Neural crest cell (in vitro differentiated cells): ENCODE data around the gene SORCS2. TPM values are rescaled to one million over a fixed set of nuclear protein-coding genes. Genes with fewer than 3 reads are reported as not detected.

ENCODE experiments used
- DNase-seq: peaks from one replicate; pipeline ENCODE4 v3.0.0; 2021; ENCODE audit warnings: low read depth, mixed read lengths, low spot score
- H3K27ac Mint-ChIP-seq: one replicate; pipeline ENCODE4 v1.8.0; 2021; ENCODE audit warnings: mild to moderate bottlenecking, mixed read lengths; ENCODE audit not compliant: unreplicated experiment
- H3K27me3 Mint-ChIP-seq: 2 replicates; pipeline ENCODE4 v1.8.0; 2021; ENCODE audit warnings: low read depth, mild to moderate bottlenecking, mixed read lengths
- H3K36me3 Mint-ChIP-seq: 2 replicates; pipeline ENCODE4 v1.8.0; 2021; ENCODE audit warnings: low read depth, mild to moderate bottlenecking, mixed read lengths
- H3K4me1 Mint-ChIP-seq: 2 replicates; pipeline ENCODE4 v1.8.0; 2021; ENCODE audit warnings: mixed read lengths
- H3K4me3 Mint-ChIP-seq: one replicate; pipeline ENCODE4 v1.8.0; 2021; ENCODE audit warnings: mild to moderate bottlenecking, mixed read lengths
- H3K9me3 Mint-ChIP-seq: 2 replicates; pipeline ENCODE4 v1.8.0; 2021; ENCODE audit warnings: mixed read lengths
- CTCF ChIP-seq: fragments of 200-600 bp; sonication (generic); conservative IDR thresholded peaks from 2 replicates; pipeline ENCODE4 v1.5.0; 2021; ENCODE audit warnings: antibody characterized with exemption, mild to moderate bottlenecking
- total RNA-seq: library from RNA; stranded (reverse); gene quantifications from 2 replicates; pipeline ENCODE4 v1.2.1, GENCODE V29; 2021

SORCS2 gene
- total RNA-seq, 1 donor from 2014 or later = 1.1 TPM

DNA sequence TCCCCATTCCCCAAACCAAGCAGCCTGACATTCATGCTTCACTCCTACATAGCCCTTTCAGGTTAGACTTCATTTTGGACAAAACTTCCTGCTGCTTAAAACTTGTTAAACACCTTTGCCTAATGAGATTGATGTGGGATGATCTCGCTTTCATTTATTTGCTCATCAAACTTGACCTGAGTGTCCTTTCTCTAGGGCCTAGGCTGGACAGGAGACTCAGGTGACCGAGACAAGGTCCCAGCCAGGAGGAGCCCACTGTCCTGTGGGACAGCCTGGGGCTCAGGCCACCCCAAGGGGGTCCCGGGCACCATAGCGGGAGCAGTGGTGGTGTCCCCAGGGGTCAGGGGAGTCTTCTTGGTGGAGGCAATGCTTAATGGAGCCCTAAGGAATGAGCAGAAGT lies 266.1 kb downstream of the SORCS2 start:
- TF ChIP-seq CTCF = no peak
- H3K27me3 Mint-ChIP-seq = no peaks in the 10 kb centered on the region
- H3K4me1 Mint-ChIP-seq = peaks cover 19% of the 10 kb centered on the region
- H3K4me3 Mint-ChIP-seq = no peak overlapping the region
- no peaks in the 10 kb centered on the region for H3K9me3 Mint-ChIP-seq
- H3K27ac Mint-ChIP-seq = no peak overlapping the region
- no peaks in the 10 kb centered on the region for H3K36me3 Mint-ChIP-seq
- no peak for DNase-seq

- no peak for TF ChIP-seq CTCF
- peaks cover 22% of the 10 kb centered on the region for H3K4me1 Mint-ChIP-seq
- no peak overlapping the region for H3K4me3 Mint-ChIP-seq
- H3K36me3 Mint-ChIP-seq = no peaks in the 10 kb centered on the region
- DNase-seq = no peak
- no peaks in the 10 kb centered on the region for H3K27me3 Mint-ChIP-seq
- no peaks in the 10 kb centered on the region for H3K9me3 Mint-ChIP-seq
- H3K27ac Mint-ChIP-seq = no peak overlapping the region
Measured at GRCh38 chr4:7459471-7459870, 267.1 kb downstream of the SORCS2 start.

- TF ChIP-seq CTCF = no peak
- H3K27ac Mint-ChIP-seq = no peak overlapping the region
- H3K9me3 Mint-ChIP-seq = no peaks in the 10 kb centered on the region
- H3K4me1 Mint-ChIP-seq = peaks cover 23% of the 10 kb centered on the region
- no peaks in the 10 kb centered on the region for H3K36me3 Mint-ChIP-seq
- no peak overlapping the region for H3K4me3 Mint-ChIP-seq
- no peaks in the 10 kb centered on the region for H3K27me3 Mint-ChIP-seq
- no peak for DNase-seq
Measured at GRCh38 chr4:7460566-7460965, 268.2 kb downstream of the SORCS2 start.

DNA sequence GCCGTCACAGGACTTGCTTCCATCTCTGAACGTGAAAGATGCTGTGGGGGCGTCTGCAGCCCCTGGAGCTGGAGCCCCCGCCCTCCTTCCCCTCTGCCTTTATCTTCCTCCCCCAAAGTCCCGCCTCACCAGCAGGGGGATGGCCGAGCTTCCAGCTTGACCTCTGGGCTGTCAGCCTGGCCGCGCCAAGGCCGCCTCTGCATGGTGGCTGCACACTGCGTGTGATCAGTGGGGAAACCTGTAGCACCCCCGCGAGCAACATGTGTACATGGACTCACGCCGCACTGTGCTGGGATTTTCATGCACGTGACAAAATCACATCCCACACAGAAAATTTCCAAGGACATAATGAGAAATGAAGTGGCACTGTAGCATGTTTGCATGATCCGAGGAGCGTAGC lies 268.9 kb downstream of the SORCS2 start:
- Mint-ChIP-seq H3K27me3 (no peaks in the 10 kb centered on the region), H3K27ac (no peak overlapping the region), H3K4me1 (peaks cover 23% of the 10 kb centered on the region), H3K9me3 (no peaks in the 10 kb centered on the region), H3K4me3 (no peak overlapping the region), H3K36me3 (no peaks in the 10 kb centered on the region)
- peak; percentile 52 for DNase-seq
- peak; percentile 51 for TF ChIP-seq CTCF

DNA sequence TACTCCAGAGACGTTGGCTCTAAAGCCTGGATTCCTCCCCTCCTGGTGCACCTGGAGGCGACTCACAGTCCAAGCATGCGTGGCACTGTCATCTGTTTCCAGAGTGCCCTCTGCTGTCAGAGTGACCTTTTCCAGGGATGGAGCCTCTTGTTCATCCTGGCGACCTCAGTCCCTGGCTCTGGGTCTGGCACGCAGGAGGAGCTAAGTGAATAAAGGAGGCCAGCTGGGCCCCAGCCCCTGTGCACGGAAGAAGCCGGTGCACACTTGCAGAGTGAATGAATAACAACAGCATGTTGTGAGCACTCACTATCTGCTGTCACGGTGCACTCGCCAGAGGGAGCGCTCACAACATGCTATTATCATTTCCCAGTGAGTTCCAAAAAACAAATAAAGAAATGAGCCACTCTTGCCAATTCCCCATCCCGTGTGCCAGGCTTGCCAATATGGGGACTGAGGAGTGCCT lies 270.2 kb downstream of the SORCS2 start:
- Mint-ChIP-seq H3K36me3 (no peaks in the 10 kb centered on the region), H3K27ac (no peak overlapping the region), H3K4me1 (peaks cover 23% of the 10 kb centered on the region), H3K4me3 (no peak overlapping the region), H3K9me3 (no peaks in the 10 kb centered on the region), H3K27me3 (no peaks in the 10 kb centered on the region)
- no peak for TF ChIP-seq CTCF
- no peak for DNase-seq
